B cell (primary cell): ENCODE data around the gene ARL17A.
"Not testable (repeated sequence)": the region's sequence is repeated elsewhere in the genome, so short reads cannot be mapped to it uniquely, and the experiment has no call there.

ENCODE experiments used
- EZH2 ChIP-seq: IDR thresholded peaks from 2 replicates; pipeline ENCODE4 v1.6.1; 2012; ENCODE audit warnings: borderline replicate concordance, low read depth, mild to moderate bottlenecking, moderate library complexity, low read length; ENCODE audit not compliant: insufficient read depth, poor library complexity, severe bottlenecking
- TF ChIP-seq, protein P1 (sequence below): fragments of 200-600 bp; IDR thresholded peaks from one replicate; pipeline ENCODE4 v1.8.0; 2022; ENCODE audit warnings: antibody characterized with exemption, mild to moderate bottlenecking

DNA sequence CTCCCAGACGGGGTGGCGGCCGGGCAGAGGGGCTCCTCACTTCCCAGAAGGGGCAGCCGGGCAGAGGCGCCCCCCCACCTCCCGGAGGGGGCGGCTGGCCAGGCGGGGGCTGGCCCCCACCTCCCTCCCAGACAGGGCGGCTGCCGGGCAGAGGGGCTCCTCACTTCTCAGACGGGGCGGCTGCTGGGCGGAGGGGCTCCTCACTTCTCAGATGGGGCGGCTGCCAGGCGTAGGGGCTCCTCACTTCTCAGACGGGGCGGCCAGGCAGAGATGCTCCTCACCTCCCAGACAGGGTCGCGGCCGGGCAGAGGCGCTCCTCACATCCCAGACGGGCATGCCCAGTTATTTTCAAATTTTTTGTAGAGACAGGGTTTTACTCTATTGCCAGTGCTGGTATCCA is 44.8 kb downstream of the ARL17A start:
- TF ChIP-seq, protein P1, sequence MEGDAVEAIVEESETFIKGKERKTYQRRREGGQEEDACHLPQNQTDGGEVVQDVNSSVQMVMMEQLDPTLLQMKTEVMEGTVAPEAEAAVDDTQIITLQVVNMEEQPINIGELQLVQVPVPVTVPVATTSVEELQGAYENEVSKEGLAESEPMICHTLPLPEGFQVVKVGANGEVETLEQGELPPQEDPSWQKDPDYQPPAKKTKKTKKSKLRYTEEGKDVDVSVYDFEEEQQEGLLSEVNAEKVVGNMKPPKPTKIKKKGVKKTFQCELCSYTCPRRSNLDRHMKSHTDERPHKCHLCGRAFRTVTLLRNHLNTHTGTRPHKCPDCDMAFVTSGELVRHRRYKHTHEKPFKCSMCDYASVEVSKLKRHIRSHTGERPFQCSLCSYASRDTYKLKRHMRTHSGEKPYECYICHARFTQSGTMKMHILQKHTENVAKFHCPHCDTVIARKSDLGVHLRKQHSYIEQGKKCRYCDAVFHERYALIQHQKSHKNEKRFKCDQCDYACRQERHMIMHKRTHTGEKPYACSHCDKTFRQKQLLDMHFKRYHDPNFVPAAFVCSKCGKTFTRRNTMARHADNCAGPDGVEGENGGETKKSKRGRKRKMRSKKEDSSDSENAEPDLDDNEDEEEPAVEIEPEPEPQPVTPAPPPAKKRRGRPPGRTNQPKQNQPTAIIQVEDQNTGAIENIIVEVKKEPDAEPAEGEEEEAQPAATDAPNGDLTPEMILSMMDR, result not testable (repeated sequence)
- not testable (repeated sequence) for TF ChIP-seq EZH2
